Activated CD8-positive, alpha-beta memory T cell treated with anti-CD3 and anti-CD28 coated beads for 36 hours (primary cell): ENCODE results near the gene RNF112. TPM values are rescaled to one million over a fixed set of nuclear protein-coding genes. Genes with fewer than 3 reads are reported as not detected.

Experiments used
- CTCF ChIA-PET: fragments of 350-600 bp; sonication (Branson Sonifier 250); formaldehyde crosslinking; loops from one replicate; lab custom pipeline; 2021; ENCODE audit warnings: antibody characterized with exemption; lab: Charles Lee
- POLR2A ChIA-PET: fragments of 350-600 bp; sonication (Branson Sonifier 250); formaldehyde crosslinking; loops from one replicate; lab custom pipeline; 2021; ENCODE audit warnings: antibody characterized with exemption; lab: Charles Lee
- total RNA-seq, 2 experiments: library from RNA; stranded (reverse); gene quantifications; one replicate each; pipeline ENCODE4 v1.2.3, GENCODE V29; 2021

Gene RNF112, protein sequence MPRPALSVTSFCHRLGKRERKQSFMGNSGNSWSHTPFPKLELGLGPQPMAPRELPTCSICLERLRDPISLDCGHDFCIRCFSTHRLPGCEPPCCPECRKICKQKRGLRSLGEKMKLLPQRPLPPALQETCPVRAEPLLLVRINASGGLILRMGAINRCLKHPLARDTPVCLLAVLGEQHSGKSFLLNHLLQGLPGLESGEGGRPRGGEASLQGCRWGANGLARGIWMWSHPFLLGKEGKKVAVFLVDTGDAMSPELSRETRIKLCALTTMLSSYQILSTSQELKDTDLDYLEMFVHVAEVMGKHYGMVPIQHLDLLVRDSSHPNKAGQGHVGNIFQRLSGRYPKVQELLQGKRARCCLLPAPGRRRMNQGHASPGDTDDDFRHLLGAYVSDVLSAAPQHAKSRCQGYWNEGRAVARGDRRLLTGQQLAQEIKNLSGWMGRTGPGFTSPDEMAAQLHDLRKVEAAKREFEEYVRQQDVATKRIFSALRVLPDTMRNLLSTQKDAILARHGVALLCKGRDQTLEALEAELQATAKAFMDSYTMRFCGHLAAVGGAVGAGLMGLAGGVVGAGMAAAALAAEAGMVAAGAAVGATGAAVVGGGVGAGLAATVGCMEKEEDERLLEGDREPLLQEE
- total RNA-seq, result under 1 TPM; 0.06 to 0.27 TPM

DNA sequence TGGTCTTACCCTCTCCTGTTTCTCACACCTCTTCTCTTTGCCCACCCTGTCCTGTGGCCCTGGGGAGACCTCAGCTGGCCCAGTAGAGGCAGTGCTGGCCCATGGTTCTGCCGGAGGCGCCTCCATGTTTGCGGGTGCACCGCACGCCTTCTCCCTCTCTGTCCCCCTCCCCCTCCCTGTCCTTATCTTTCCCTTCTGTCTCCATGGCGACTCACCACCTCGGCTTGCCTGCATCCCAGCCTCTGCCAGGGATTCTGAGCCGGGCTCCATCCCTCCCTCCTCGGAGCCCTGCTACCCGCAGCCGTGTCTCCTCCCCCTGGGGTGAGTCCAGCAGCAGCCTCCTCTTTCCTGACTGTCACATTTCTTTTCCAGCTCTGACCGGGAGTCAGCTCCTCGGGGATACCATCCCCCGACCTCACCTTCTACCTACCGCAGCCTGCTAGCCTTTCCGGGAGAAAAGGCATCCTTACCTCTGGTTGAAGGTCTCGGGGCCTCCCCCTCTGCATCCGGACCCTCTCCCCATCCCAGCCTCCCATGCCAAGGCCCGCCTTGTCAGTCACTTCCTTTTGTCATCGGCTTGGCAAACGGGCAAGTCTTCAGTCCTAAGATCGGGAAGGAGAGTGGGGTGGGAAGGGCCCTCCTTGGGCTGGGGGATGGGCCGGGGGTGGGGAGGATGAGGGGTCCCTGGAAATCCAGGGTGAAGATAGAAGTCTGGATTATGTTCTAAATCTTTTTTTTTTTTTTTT is at the start of gene RNF112:
Gene RNF112, plus strand, starts transcription at position 358 of the 746 bp plus-strand sequence. Its CDS starts 177 bp downstream, at position 535.
- POLR2A ChIA-PET, result no interaction called here
- CTCF ChIA-PET, result no interaction called here

DNA sequence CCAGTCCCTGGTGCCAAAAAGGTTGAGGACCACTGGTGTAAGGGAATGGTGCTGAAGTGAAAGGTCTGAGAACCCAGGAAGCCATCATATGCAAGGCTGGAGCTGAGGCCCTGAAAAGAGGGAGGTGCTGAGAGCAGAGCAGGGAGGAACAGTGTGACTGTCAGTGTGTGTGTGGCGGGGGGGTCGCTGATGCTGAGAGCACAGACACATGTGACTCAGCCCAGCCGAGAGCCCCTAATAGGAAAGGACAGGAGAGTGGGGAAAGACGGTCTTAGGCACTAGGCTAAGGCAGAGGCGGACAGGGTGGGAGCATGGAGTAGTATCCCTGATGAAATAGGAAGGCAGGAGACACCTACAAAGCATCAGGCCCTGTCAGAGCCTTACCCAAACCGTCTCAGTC is 49.7 kb upstream of the RNF112 start:
- ChIA-PET POLR2A (no interaction called here), CTCF (interaction anchor here (2.4 to 5.5 kb wide), 2 partner anchors 86 to 105 kb away, joined by 7 to 63 read pairs; no protein-coding TSS in a partner anchor)

DNA sequence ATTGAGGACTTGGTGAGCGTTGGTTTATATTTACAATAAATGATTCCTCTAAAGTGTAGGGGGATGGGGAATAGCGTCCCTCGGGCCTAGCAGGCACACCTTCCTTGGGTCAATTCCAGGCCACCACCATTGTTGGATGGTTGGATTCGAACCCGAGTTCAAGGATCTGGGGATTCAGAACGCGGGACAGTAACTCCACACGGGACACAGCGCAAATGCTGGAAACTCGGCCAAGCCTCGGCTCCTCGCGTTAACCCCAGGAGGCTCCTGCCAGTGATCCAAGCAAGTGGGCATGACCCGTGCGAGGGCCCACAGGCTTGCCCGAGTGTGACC is 49.1 kb upstream of the RNF112 start:
- POLR2A ChIA-PET, result no interaction called here
- CTCF ChIA-PET, result interaction anchor here (1.2 to 5.5 kb wide), 8 partner anchors 13 to 286 kb away, joined by 3 to 63 read pairs (median 7); partner anchors contain the start of gene MAPK7

DNA sequence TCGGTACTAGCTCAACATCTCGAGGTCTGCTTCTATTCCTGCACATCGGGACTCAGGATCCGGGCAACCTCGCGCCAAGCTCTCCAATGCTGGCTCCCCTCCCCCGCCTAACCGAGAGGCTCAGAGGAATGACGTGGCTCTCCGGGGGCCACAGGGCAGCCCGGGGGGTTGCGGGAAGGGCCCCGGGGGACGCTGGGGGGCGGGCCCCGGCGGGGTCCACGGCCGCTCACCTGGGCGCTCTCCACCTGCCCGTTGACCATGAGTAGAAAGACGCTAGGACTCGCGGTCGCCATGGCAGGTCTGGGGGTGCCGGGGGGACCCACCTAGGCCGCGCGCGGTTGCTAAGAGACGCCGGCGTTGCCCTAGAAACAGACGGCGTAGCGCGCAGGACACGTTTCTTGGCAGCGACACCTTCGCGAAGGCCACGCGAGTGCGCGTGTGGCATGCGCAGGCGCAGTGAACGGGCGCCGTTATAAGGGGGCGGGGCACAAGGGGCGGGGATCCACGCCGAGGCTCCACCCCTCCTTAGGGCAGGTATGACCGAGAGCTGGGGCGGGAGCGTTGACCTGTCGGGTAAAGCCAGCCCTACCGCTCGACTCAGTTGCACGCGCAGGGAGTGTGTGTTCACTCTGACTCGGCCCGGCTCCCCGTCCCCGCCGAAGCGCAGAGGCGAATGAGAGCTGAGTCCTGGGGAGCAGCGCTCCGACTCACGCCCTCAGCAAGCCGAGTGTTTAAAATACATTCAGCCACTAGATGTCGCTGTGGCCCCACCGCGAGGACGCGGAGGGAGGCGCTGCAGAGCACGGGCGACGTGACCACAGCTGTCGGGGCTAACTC is 48.5 kb upstream of the RNF112 start, which contains the start of gene B9D1:
Gene B9D1, minus strand, starts transcription at position 447 of the 837 bp plus-strand sequence. Its CDS starts 154 bp downstream, at position 293.
- ChIA-PET POLR2A (interaction anchor here (1.0 kb wide), 1 partner anchor 15 kb away, joined by 9 read pairs; the partner anchor contains the start of gene MAPK7), CTCF (interaction anchor here (0.6 to 5.5 kb wide), 28 partner anchors 8 to 400 kb away, joined by 3 to 63 read pairs (median 4); partner anchors contain the start of gene MAPK7)

DNA sequence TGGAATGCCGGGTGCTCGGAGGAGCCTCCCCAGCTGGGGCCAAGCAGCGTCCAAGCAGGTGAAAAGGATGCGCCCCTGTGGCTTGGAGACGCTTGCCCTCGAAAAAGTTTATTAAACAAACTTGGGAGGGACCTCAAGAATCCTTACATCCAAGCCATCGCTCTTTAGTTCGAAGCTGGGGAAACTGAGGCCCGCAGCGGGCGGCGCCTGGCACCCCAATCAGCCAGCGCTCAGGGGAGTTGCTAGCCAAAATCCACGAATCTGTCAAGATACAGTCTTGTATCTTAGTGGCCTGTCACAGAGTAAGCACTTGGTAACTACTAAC is 48.0 kb upstream of the RNF112 start:
- POLR2A ChIA-PET, result interaction anchor here (1.0 kb wide), 1 partner anchor 15 kb away, joined by 9 read pairs; the partner anchor contains the start of gene MAPK7
- CTCF ChIA-PET, result interaction anchor here (0.6 to 5.5 kb wide), 24 partner anchors 9 to 400 kb away, joined by 3 to 63 read pairs (median 4); partner anchors contain the start of gene MAPK7

DNA sequence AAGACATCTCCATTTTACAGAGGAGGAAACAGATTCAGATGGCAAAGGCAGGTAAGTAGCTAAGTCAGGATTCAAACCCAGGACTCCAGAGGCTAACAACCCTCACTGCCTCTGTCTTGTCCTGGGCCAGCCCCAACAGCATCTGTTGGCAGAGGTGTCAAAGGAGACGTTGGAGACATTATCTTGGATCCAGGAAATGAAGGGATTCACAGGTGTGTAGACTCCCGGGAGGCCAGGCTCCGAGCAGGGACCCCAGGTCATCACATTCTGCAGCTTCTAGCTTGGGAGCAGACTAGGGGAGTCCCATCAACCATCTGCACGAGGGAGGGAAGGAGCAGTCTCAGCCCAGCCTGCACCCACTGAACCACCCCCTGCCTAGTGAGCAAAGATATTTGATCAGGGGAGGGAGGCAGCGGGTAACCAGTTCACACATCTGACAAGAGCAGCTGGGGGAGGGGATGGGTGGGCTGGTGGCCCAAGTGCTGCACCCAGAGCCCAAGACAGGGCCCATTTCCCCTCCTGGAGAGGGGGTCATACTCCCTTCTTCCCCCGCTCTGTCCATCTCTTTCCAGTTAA is 47.5 kb upstream of the RNF112 start:
- ChIA-PET POLR2A (no interaction called here), CTCF (interaction anchor here (0.6 to 5.5 kb wide), 22 partner anchors 9 to 399 kb away, joined by 3 to 63 read pairs (median 4); partner anchors contain the start of gene MAPK7)

DNA sequence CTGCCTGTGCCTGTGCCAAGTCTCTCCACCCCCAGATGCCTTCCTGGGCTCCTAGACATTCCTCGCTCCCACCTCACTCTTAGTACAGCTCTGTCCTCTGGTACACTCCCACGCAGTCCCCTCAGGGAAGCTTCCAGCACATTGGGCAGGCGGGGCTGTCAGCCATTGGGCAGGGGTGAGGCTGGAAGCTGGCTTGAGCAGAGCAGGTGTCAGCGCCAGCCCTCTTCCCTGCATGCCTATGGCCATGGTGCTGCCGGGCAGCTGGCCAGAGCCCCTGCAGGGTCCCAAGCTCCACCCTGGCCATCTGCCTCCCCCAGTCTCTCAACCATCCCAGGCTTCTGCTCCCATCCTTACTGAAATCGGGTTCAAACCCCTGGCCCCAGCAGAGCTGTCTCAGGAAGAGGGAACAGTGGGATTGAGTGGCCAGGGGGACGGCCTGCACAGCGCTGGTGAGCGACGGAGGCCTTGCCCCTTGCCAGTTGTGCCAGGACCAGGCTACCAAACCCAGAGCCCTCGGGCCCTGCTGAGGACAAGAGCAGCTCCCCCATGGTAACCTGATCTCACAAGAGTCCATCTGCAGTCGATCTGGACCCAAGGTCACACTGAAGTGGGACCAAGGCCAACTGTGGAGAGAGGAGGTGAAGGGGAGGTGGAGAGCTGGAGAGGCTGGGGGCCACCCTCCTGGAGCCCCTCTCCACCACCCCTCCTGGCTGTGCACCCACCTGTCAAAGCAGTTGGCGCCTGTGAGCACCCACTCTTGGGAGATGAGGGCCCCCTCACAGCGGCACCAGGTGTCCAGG is 46.1 kb upstream of the RNF112 start:
- POLR2A ChIA-PET, result interaction anchor here (0.5 kb wide), 1 partner anchor 71 kb away, joined by 8 read pairs; no protein-coding TSS in a partner anchor
- CTCF ChIA-PET, result interaction anchor here (1.3 to 5.5 kb wide), 3 partner anchors 13 to 397 kb away, joined by 3 to 63 read pairs (median 3); partner anchors contain the start of gene MAPK7

DNA sequence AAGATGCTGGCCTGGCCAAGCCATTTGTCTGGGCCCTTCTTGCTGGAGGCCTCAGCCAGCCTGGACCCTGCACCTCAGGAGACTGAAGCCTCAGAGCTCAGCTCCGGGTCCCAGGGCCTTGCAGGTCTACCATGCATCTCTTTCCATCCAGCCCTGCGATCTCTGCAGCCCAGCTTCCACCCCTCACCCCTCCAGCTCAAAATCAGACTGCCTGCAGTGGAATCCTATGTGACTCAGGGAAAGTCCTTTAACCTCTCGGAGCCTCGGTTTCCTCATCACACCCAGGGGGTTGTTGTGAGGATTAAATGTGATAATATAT is 45.6 kb upstream of the RNF112 start:
- POLR2A ChIA-PET, result interaction anchor here (0.5 kb wide), 1 partner anchor 72 kb away, joined by 8 read pairs; no protein-coding TSS in a partner anchor
- CTCF ChIA-PET, result interaction anchor here (0.9 to 5.5 kb wide), 4 partner anchors 12 to 396 kb away, joined by 3 to 63 read pairs (median 3); partner anchors contain the start of gene MAPK7

DNA sequence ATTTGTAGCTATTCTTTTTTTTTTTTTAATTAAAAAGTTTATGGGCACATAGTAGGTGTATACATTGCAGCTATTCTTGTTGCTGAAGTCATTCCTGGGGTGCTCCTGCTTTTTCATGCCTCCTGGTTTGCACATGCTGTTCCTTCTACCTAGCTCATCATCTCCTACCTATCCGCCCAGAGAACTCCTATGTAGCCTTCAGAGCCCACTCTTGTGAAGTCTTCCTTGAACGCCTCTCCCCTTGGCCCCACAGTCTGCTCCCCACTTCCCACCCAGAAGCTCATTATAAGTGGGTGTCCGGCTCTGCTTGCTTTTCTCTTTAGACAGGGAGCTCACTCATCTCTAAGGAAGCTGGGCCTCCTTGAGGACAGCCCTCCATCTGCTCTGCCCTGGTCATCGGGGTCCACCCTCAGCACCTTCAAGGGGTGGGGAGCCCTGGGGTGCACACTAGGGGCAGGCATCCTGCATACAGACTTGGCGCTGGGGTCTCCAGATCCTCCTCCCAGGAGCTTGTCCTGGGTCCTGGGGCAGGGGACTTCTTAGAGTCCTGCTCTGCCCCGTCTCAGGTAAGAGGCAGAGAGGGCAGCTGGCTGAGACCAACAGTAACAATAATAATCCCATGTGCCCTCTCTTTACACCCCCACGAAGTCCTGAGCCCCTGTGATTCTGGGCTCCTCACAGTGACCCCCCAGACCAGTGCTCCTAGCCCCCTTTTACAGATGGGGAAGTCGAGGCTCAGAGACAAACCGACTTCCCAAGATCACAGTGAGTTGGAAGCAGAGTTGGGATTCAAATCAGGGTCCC is 45.0 kb upstream of the RNF112 start:
- ChIA-PET CTCF (interaction anchor here (0.8 to 5.5 kb wide), 4 partner anchors 62 to 396 kb away, joined by 3 to 63 read pairs (median 3); no protein-coding TSS in a partner anchor), POLR2A (interaction anchor here (0.5 kb wide), 1 partner anchor 72 kb away, joined by 8 read pairs; no protein-coding TSS in a partner anchor)

DNA sequence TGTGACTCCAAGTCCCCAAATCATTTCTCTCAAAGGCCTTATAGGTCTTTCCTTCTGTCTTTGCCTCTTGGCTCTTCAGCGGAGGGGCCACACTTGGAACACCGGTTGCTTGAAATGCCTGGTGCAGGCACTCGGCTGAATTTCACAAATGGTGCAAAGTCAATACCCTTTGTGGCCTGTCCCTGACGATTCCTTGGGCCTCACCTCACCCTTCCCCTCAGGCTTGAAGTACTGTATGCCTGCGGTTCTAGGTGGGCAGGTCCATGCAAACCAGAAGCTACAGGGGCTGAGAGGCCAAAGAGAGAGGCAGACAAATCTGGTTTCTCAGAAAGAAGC is 44.4 kb upstream of the RNF112 start:
- ChIA-PET POLR2A (no interaction called here), CTCF (interaction anchor here (0.8 to 5.5 kb wide), 4 partner anchors 61 to 395 kb away, joined by 3 to 63 read pairs (median 3); no protein-coding TSS in a partner anchor)

DNA sequence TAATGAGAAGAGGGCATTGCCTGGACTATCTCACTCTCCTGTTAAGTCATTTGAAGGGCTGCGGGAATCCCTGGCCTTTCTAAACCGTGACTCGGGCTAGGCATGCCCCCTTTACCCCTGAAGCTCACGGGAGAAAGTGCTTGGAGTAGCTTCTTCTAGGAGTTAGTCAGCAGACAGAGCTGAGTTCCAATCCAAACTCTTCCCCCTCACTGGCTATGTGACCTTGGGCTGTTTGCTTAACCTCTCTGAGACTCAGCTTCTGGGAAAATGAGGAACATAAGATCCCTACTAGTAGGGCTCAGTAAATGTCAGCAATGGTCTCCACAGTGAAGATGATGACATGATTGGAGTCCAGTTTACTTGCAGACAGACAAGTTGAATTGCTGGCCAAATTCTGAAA is 42.8 kb upstream of the RNF112 start:
- ChIA-PET POLR2A (no interaction called here), CTCF (no interaction called here)

DNA sequence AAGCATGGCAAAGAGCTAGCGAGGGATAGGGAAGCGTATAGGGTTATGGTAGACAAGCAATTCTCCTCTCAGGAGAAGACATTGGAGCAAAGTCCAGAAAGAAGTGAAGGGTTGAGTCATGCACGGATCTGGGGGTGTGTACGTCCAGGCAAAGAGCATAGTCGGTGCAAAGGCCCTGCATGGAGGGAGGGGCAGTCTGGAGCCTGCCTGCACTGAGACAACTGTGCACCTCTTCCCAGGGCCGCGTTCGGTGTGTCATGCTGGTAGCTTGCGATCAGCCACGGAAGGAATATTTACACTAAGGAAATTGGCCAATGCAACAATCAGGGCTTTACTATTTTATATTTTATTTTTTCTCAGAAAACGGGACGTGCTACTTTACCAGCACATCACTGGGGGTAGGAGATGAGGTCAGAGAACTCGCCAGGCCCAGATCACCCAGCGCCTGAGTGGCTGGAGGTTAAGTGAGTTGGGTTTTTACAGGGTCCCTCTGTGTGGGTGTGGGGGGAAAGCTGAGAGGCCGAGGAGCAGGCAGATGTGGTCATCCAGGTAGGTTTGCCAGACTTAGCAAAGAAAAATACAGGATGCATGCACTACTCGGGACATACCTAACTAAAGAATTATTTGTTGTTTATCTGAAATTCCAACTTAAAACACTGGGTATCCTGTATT is 41.8 kb upstream of the RNF112 start:
- ChIA-PET POLR2A (no interaction called here), CTCF (interaction anchor here (1.1 kb wide), 1 partner anchor 397 kb away, joined by 3 read pairs; no protein-coding TSS in a partner anchor)

DNA sequence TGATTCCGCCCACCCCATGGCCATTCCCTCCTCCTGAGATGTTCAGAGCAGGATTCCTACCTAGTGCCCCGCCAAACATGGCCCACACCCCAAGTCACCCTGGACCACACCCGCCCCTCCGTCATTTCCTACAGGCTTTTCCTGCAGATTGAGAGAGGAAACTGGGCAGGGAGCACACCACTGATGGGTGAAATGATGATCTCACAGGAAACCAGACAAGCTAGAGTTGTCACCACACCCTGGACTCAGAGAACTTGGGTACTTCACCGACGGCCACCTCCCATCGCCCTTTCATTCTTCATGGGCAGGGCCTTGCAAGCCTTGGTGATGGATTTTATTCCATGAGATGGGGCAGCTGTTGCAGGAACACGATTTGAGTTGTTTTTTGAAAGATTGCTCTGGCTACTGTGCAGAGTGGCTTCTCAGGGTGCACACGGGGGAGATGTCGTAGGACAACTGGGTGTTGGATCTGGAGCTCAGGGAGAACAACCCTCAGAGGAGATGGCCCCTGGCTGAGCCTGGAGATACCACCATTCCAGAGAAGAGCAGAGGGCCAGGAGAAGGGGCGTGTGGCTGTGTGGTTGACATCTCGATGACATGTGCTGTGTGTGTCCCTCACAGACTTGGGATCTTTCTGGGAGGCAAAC is 41.1 kb upstream of the RNF112 start:
- CTCF ChIA-PET, result interaction anchor here (0.7 to 1.5 kb wide), 3 partner anchors 8 to 396 kb away, joined by 3 to 4 read pairs (median 3); partner anchors contain the start of gene B9D1
- POLR2A ChIA-PET, result no interaction called here

DNA sequence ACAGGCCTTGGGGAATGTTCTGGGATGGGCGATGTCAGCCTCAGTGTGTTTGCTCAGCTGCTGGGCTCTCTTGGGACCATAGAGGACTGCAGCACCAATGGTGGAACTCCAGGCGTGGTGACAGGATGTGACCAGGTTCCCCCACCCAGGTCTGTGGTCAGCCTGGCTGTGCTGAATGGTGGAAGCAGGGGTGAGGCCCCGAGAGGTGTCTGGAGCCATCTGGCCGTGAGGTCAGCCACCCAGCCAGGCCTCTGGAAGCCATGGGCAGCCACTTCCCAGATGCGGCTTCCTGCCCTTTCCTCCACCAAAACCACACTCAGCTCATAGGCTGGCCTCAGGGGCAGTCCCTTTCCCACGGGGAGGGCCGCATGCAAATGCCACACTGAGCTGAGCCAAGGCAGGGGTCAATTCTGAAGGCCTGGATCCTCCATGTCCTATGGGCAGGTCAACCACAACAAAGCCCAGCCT is 40.5 kb upstream of the RNF112 start:
- POLR2A ChIA-PET, result no interaction called here
- CTCF ChIA-PET, result interaction anchor here (0.7 to 1.5 kb wide), 2 partner anchors 8 to 77 kb away, joined by 3 to 4 read pairs; partner anchors contain the start of gene B9D1
